Activated gamma-delta T cell treated with anti-CD3 and anti-CD28 coated beads, Interleukin-2, amount 50 U/mL, for 16 hours (primary cell): ENCODE data around the gene ADAM30.

ENCODE experiments used
- DNase-seq: peaks from one replicate; pipeline ENCODE4 v3.0.0-alpha.2; 2020; ENCODE audit warnings: low read depth

ADAM30 gene

GRCh38 chr1:119908661-119909060 is 12.3 kb upstream of the ADAM30 start:
- DNase-seq = no peak

GRCh38 chr1:119906927-119907652 is 10.8 kb upstream of the ADAM30 start:
- DNase-seq = no peak

- DNase-seq = no peak
Measured at GRCh38 chr1:119903443-119903835, 7.1 kb upstream of the ADAM30 start.

GRCh38 chr1:119902775-119903442 is 6.6 kb upstream of the ADAM30 start:
- no peak for DNase-seq

- DNase-seq = no peak
Measured at GRCh38 chr1:119898981-119899720, 2.8 kb upstream of the ADAM30 start.

GRCh38 chr1:119898530-119898929 is 2.2 kb upstream of the ADAM30 start:
- no peak for DNase-seq

- no peak for DNase-seq
Measured at GRCh38 chr1:119895102-119895501, 1.2 kb downstream of the ADAM30 start.

- DNase-seq = no peak
Measured at GRCh38 chr1:119893827-119894700, 2.3 kb downstream of the ADAM30 start.

- DNase-seq = no peak
Measured at GRCh38 chr1:119893238-119893791, 3.0 kb downstream of the ADAM30 start.

- no peak for DNase-seq
Measured at GRCh38 chr1:119891386-119891785, 4.9 kb downstream of the ADAM30 start.

- DNase-seq = no peak
Measured at GRCh38 chr1:119888476-119888875, 7.8 kb downstream of the ADAM30 start.

- DNase-seq = no peak
Measured at GRCh38 chr1:119887427-119887826, 8.9 kb downstream of the ADAM30 start.

- peak; percentile 17 for DNase-seq
Measured at GRCh38 chr1:119885903-119886783, 10.2 kb downstream of the ADAM30 start.

GRCh38 chr1:119884711-119885110 is 11.6 kb downstream of the ADAM30 start:
- no peak for DNase-seq

- no peak for DNase-seq
Measured at GRCh38 chr1:119883826-119884225, 12.5 kb downstream of the ADAM30 start.

GRCh38 chr1:119882132-119883049 is 13.9 kb downstream of the ADAM30 start:
- DNase-seq = no peak

- DNase-seq = no peak
Measured at GRCh38 chr1:119879510-119880434, 16.5 kb downstream of the ADAM30 start.

GRCh38 chr1:119878171-119878570 is 18.1 kb downstream of the ADAM30 start:
- no peak for DNase-seq
